CD4-positive, alpha-beta memory T cell (primary cell): ENCODE measurements around the gene HAND1. TPM values are rescaled to one million over a fixed set of nuclear protein-coding genes. Genes with fewer than 3 reads are reported as not detected.
A peak's percentile ranks its signal among the peaks of the same experiment; 100 is the strongest.

Experiments
- CTCF ChIA-PET: fragments of 350-600 bp; sonication (Branson Sonifier 250); formaldehyde crosslinking; loops from one replicate; lab custom pipeline; 2021; ENCODE audit warnings: inconsistent platforms; ENCODE audit not compliant: partially characterized antibody; lab: Charles Lee
- POLR2A ChIA-PET: fragments of 350-600 bp; sonication (Branson Sonifier 250); formaldehyde crosslinking; loops from one replicate; lab custom pipeline; 2021; ENCODE audit not compliant: partially characterized antibody; lab: Charles Lee
- DNase-seq, 5 donors: peaks; one replicate each; pipeline versions ENCODE4 v3.0.0 to v3.0.0-alpha.2; 2020 to 2022; ENCODE audit warnings: mixed read lengths in 1 of 5
- H3K27ac ChIP-seq: one replicate; pipeline ENCODE4 v1.7.0; 2013; ENCODE audit warnings: low read depth, low read length
- H3K27me3 ChIP-seq: 2 replicates; pipeline ENCODE4 v1.7.0; 2013; ENCODE audit warnings: mild to moderate bottlenecking, low read length, moderate library complexity; ENCODE audit not compliant: insufficient read depth
- H3K36me3 ChIP-seq: 2 replicates; pipeline ENCODE4 v1.7.0; 2013; ENCODE audit warnings: mild to moderate bottlenecking, low read length, moderate library complexity; ENCODE audit not compliant: insufficient read depth
- H3K4me1 ChIP-seq: 2 replicates; pipeline ENCODE4 v1.7.0; 2013; ENCODE audit warnings: mild to moderate bottlenecking, low read length, moderate library complexity; ENCODE audit not compliant: insufficient read depth
- H3K4me3 ChIP-seq, 2 donors: one replicate each; pipeline ENCODE4 v1.7.0; 2013; ENCODE audit warnings: low read length in 2 of 2, mild to moderate bottlenecking in 1 of 2
- H3K9me3 ChIP-seq, 2 donors: one replicate each; pipeline ENCODE4 v1.7.0; 2013; ENCODE audit warnings: low read length in 2 of 2, control low read depth in 1 of 2; ENCODE audit not compliant: control insufficient read depth in 1 of 2
- H3K27ac Mint-ChIP-seq, 7 donors: one replicate each; pipeline ENCODE4 v1.8.0; 2020 to 2021; ENCODE audit warnings: mixed read lengths in 7 of 7, mild to moderate bottlenecking in 6 of 7, inconsistent platforms in 3 of 7, moderate library complexity in 3 of 7
- H3K27me3 Mint-ChIP-seq, 2 donors: one replicate each; pipeline ENCODE4 v1.8.0; 2020 to 2021; ENCODE audit warnings: mixed read lengths in 2 of 2
- H3K36me3 Mint-ChIP-seq, 2 donors: one replicate each; pipeline ENCODE4 v1.8.0; 2020 to 2021; ENCODE audit warnings: mixed read lengths in 2 of 2, inconsistent platforms in 1 of 2, mild to moderate bottlenecking in 1 of 2
- H3K4me1 Mint-ChIP-seq, 4 donors: one replicate each; pipeline ENCODE4 v1.8.0; 2020 to 2021; ENCODE audit warnings: mixed read lengths in 4 of 4, mild to moderate bottlenecking in 1 of 4
- H3K4me3 Mint-ChIP-seq, 8 donors: one replicate each; pipeline ENCODE4 v1.8.0; 2020 to 2021; ENCODE audit warnings: mixed read lengths in 8 of 8, mild to moderate bottlenecking in 7 of 8, moderate library complexity in 6 of 8, inconsistent platforms in 3 of 8
- H3K9me3 Mint-ChIP-seq, 8 donors: one replicate each; pipeline ENCODE4 v1.8.0; 2020 to 2021; ENCODE audit warnings: mixed read lengths in 8 of 8, mild to moderate bottlenecking in 5 of 8, inconsistent platforms in 3 of 8, moderate library complexity in 1 of 8
- intact Hi-C: fragments of 100-400 bp; cut with micrococcal nuclease; formaldehyde crosslinking; loops from one replicate; pipeline ENCODE4 v1.15.1; 2023
- polyA plus RNA-seq, 2 donors: library from polyadenylated mRNA; unstranded; fragments of 300-500 nt; fragmentation: Illumina TruSeq; gene quantifications; one replicate each; pipeline ENCODE4 v1.2.3, GENCODE V29; 2021
- total RNA-seq, 2 experiments: library from RNA; stranded (reverse); gene quantifications; one replicate each; pipeline ENCODE4 v1.2.3, GENCODE V29; 2021

HAND1 gene
- total and polyA plus RNA-seq, 4 experiments from 2014 or later, result not detected

GRCh38 chr5:154475591-154476353 is 2.3 kb downstream of the HAND1 start:
- peaks cover 43 to 73% (median 59%) of the 10 kb centered on the region in 4 donors for H3K4me1 Mint-ChIP-seq
- H3K27ac ChIP-seq, result no peak overlapping the region
- POLR2A ChIA-PET, result no interaction called here
- CTCF ChIA-PET, result interaction anchor here (1.2 to 1.5 kb wide), 2 partner anchors 8 to 9 kb away, joined by 4 to 6 read pairs; no protein-coding TSS in a partner anchor
- peaks cover 90% of the 10 kb centered on the region for H3K27me3 ChIP-seq
- H3K36me3 Mint-ChIP-seq, result no peaks in the 10 kb centered on the region
- peaks cover 0 to 3% (median 0%) of the 10 kb centered on the region in 8 donors for H3K9me3 Mint-ChIP-seq
- H3K4me3 Mint-ChIP-seq, result peak overlapping the region in 7 of 8 donors; percentile 33 to 84 (median 67)
- peak overlapping the region in 2 of 7 donors; percentile 42 to 70 for H3K27ac Mint-ChIP-seq
- H3K36me3 ChIP-seq, result no peaks in the 10 kb centered on the region
- DNase-seq, result peak in 1 of 5 donors; percentile 8
- intact Hi-C loops, result no loop called here
- H3K9me3 ChIP-seq, result no peaks in the 10 kb centered on the region
- H3K4me1 ChIP-seq, result peaks cover 78% of the 10 kb centered on the region
- peaks cover 69 to 75% of the 10 kb centered on the region in 2 donors for H3K27me3 Mint-ChIP-seq
- H3K4me3 ChIP-seq, result no peak overlapping the region

GRCh38 chr5:154474396-154475334 is 3.4 kb downstream of the HAND1 start:
- H3K4me3 ChIP-seq, result no peak overlapping the region
- peaks cover 79% of the 10 kb centered on the region for H3K4me1 ChIP-seq
- peak overlapping the region; percentile 49 to 78 (median 68) for H3K4me3 Mint-ChIP-seq
- H3K9me3 ChIP-seq, result no peaks in the 10 kb centered on the region
- peaks cover 0 to 3% (median 0%) of the 10 kb centered on the region in 8 donors for H3K9me3 Mint-ChIP-seq
- intact Hi-C loops, result no loop called here
- CTCF ChIA-PET, result interaction anchor here (1.5 kb wide), 1 partner anchor 8 kb away, joined by 6 read pairs; no protein-coding TSS in a partner anchor
- peaks cover 38 to 68% (median 57%) of the 10 kb centered on the region in 4 donors for H3K4me1 Mint-ChIP-seq
- peak overlapping the region in 2 of 7 donors; percentile 52 to 59 for H3K27ac Mint-ChIP-seq
- H3K36me3 Mint-ChIP-seq, result no peaks in the 10 kb centered on the region
- peaks cover 66 to 75% of the 10 kb centered on the region in 2 donors for H3K27me3 Mint-ChIP-seq
- peaks cover 79% of the 10 kb centered on the region for H3K27me3 ChIP-seq
- DNase-seq, result no peak
- POLR2A ChIA-PET, result interaction anchor here (1.1 kb wide), 2 partner anchors 9 to 28 kb away, joined by 3 to 4 read pairs; no protein-coding TSS in a partner anchor
- no peaks in the 10 kb centered on the region for H3K36me3 ChIP-seq
- H3K27ac ChIP-seq, result no peak overlapping the region

GRCh38 chr5:154473581-154474283 is 4.3 kb downstream of the HAND1 start:
- no peaks in the 10 kb centered on the region for H3K9me3 ChIP-seq
- no peak overlapping the region for H3K4me3 ChIP-seq
- Mint-ChIP-seq H3K4me1 (peaks cover 34 to 61% (median 53%) of the 10 kb centered on the region in 4 donors), H3K27me3 (peaks cover 64 to 74% of the 10 kb centered on the region in 2 donors), H3K27ac (peak overlapping the region in 1 of 7 donors; percentile 52), H3K4me3 (peak overlapping the region; percentile 41 to 78 (median 68)), H3K9me3 (peaks cover 0 to 3% (median 0%) of the 10 kb centered on the region in 8 donors), H3K36me3 (no peaks in the 10 kb centered on the region)
- no peaks in the 10 kb centered on the region for H3K36me3 ChIP-seq
- H3K27me3 ChIP-seq, result peaks cover 70% of the 10 kb centered on the region
- DNase-seq, result no peak
- ChIA-PET CTCF (interaction anchor here (0.9 kb wide), 1 partner anchor 16 kb away, joined by 3 read pairs; no protein-coding TSS in a partner anchor), POLR2A (interaction anchor here (1.1 kb wide), 2 partner anchors 10 to 27 kb away, joined by 3 to 4 read pairs; no protein-coding TSS in a partner anchor)
- H3K27ac ChIP-seq, result no peak overlapping the region
- intact Hi-C loops, result no loop called here
- H3K4me1 ChIP-seq, result peaks cover 70% of the 10 kb centered on the region

GRCh38 chr5:154472871-154473580 is 5.0 kb downstream of the HAND1 start:
- peak overlapping the region in 1 of 7 donors; percentile 27 for H3K27ac Mint-ChIP-seq
- POLR2A ChIA-PET, result interaction anchor here (1.1 kb wide), 1 partner anchor 11 kb away, joined by 4 read pairs; no protein-coding TSS in a partner anchor
- no peak for DNase-seq
- Histone ChIP-seq H3K4me3 (no peak overlapping the region), H3K9me3 (no peaks in the 10 kb centered on the region), H3K4me1 (peaks cover 63% of the 10 kb centered on the region), H3K36me3 (no peaks in the 10 kb centered on the region), H3K27me3 (peaks cover 67% of the 10 kb centered on the region), H3K27ac (no peak overlapping the region)
- CTCF ChIA-PET, result interaction anchor here (0.9 kb wide), 1 partner anchor 16 kb away, joined by 3 read pairs; no protein-coding TSS in a partner anchor
- peaks cover 34 to 61% (median 52%) of the 10 kb centered on the region in 4 donors for H3K4me1 Mint-ChIP-seq
- peak overlapping the region; percentile 15 to 73 (median 68) for H3K4me3 Mint-ChIP-seq
- peaks cover 0 to 3% (median 0%) of the 10 kb centered on the region in 8 donors for H3K9me3 Mint-ChIP-seq
- H3K27me3 Mint-ChIP-seq, result peaks cover 63 to 75% of the 10 kb centered on the region in 2 donors
- no peaks in the 10 kb centered on the region for H3K36me3 Mint-ChIP-seq
- intact Hi-C loops, result no loop called here

- Histone ChIP-seq H3K27ac (no peak overlapping the region), H3K9me3 (no peaks in the 10 kb centered on the region), H3K4me1 (peaks cover 45% of the 10 kb centered on the region), H3K27me3 (peaks cover 51% of the 10 kb centered on the region), H3K4me3 (no peak overlapping the region), H3K36me3 (no peaks in the 10 kb centered on the region)
- H3K27ac Mint-ChIP-seq, result peak overlapping the region in 1 of 7 donors; percentile 37
- CTCF ChIA-PET, result interaction anchor here (1.2 to 4.5 kb wide), 2 partner anchors 11 to 66 kb away, joined by 3 to 17 read pairs; no protein-coding TSS in a partner anchor
- intact Hi-C loops, result no loop called here
- DNase-seq, result no peak
- POLR2A ChIA-PET, result no interaction called here
- H3K36me3 Mint-ChIP-seq, result no peaks in the 10 kb centered on the region
- peaks cover 24 to 48% (median 40%) of the 10 kb centered on the region in 4 donors for H3K4me1 Mint-ChIP-seq
- peaks cover 51 to 65% of the 10 kb centered on the region in 2 donors for H3K27me3 Mint-ChIP-seq
- H3K4me3 Mint-ChIP-seq, result peak overlapping the region in 4 of 8 donors; percentile 21 to 36 (median 30)
- H3K9me3 Mint-ChIP-seq, result peaks cover 0 to 3% (median 0%) of the 10 kb centered on the region in 8 donors
Measured at GRCh38 chr5:154470947-154471870, 6.8 kb downstream of the HAND1 start.
